Measurements from ENCODE around the gene ENDOV.

GRCh38 chr17:80445007-80445725, 30.2 kb downstream of the ENDOV start:
- TF ChIP-seq, protein P1, sequence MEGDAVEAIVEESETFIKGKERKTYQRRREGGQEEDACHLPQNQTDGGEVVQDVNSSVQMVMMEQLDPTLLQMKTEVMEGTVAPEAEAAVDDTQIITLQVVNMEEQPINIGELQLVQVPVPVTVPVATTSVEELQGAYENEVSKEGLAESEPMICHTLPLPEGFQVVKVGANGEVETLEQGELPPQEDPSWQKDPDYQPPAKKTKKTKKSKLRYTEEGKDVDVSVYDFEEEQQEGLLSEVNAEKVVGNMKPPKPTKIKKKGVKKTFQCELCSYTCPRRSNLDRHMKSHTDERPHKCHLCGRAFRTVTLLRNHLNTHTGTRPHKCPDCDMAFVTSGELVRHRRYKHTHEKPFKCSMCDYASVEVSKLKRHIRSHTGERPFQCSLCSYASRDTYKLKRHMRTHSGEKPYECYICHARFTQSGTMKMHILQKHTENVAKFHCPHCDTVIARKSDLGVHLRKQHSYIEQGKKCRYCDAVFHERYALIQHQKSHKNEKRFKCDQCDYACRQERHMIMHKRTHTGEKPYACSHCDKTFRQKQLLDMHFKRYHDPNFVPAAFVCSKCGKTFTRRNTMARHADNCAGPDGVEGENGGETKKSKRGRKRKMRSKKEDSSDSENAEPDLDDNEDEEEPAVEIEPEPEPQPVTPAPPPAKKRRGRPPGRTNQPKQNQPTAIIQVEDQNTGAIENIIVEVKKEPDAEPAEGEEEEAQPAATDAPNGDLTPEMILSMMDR (IDR thresholded peaks at IDR 0.05) = no peak
- no peak for TF ChIP-seq POLR2A (IDR thresholded peaks at IDR 0.05)
